ENCODE data around the gene C11orf54.
"Not testable (repeated sequence)": the region's sequence is repeated elsewhere in the genome, so short reads cannot be mapped to it uniquely, and the experiment has no call there.

C11orf54 gene

GRCh38 chr11:93765551-93765950 is 24.1 kb downstream of the C11orf54 start:
- H3K4me3 ChIP-seq (ENCODE audit: low read depth, low read length): no peak overlapping the region
- H3K79me2 ChIP-seq (ENCODE audit: control insufficient read depth, insufficient read depth, low read length, unreplicated experiment): no peaks in the 10 kb centered on the region
- no peaks in the 10 kb centered on the region for H3K4me1 ChIP-seq (ENCODE audit: control insufficient read depth, insufficient read depth, low read length, unreplicated experiment)
- no peaks in the 10 kb centered on the region; the same call in 1 of the 2 replicates for H3K36me3 ChIP-seq (ENCODE audit: insufficient read depth, low read length)
- H3K27me3 ChIP-seq (ENCODE audit: insufficient read depth, low read length): no peaks in the 10 kb centered on the region
- H3K27ac ChIP-seq (ENCODE audit: low read depth, low read length): no peak overlapping the region
- H2AFZ ChIP-seq (ENCODE audit: low read length, unreplicated experiment): no peak overlapping the region

GRCh38 chr11:93766504-93766903 is 25.0 kb downstream of the C11orf54 start:
- H3K36me3 ChIP-seq (ENCODE audit: insufficient read depth, low read length): no peaks in the 10 kb centered on the region
- H3K4me1 ChIP-seq (ENCODE audit: control insufficient read depth, insufficient read depth, low read length, unreplicated experiment): no peaks in the 10 kb centered on the region
- no peak overlapping the region for H2AFZ ChIP-seq (ENCODE audit: low read length, unreplicated experiment)
- no peaks in the 10 kb centered on the region for H3K79me2 ChIP-seq (ENCODE audit: control insufficient read depth, insufficient read depth, low read length, unreplicated experiment)
- H3K27me3 ChIP-seq (ENCODE audit: insufficient read depth, low read length): no peaks in the 10 kb centered on the region
- no peak overlapping the region for H3K27ac ChIP-seq (ENCODE audit: low read depth, low read length)
- H3K4me3 ChIP-seq (ENCODE audit: low read depth, low read length): no peak overlapping the region

- Histone ChIP-seq H3K4me1 (ENCODE audit: control insufficient read depth, insufficient read depth, low read length, unreplicated experiment) (no peaks in the 10 kb centered on the region), H3K27ac (ENCODE audit: low read depth, low read length) (no peak overlapping the region), H3K4me3 (ENCODE audit: low read depth, low read length) (no peak overlapping the region), H3K36me3 (ENCODE audit: insufficient read depth, low read length) (no peaks in the 10 kb centered on the region), H3K27me3 (ENCODE audit: insufficient read depth, low read length) (no peaks in the 10 kb centered on the region), H2AFZ (ENCODE audit: low read length, unreplicated experiment) (no peak overlapping the region), H3K79me2 (ENCODE audit: control insufficient read depth, insufficient read depth, low read length, unreplicated experiment) (no peaks in the 10 kb centered on the region)
Observed at GRCh38 chr11:93767018-93767417, 25.5 kb downstream of the C11orf54 start.

DNA sequence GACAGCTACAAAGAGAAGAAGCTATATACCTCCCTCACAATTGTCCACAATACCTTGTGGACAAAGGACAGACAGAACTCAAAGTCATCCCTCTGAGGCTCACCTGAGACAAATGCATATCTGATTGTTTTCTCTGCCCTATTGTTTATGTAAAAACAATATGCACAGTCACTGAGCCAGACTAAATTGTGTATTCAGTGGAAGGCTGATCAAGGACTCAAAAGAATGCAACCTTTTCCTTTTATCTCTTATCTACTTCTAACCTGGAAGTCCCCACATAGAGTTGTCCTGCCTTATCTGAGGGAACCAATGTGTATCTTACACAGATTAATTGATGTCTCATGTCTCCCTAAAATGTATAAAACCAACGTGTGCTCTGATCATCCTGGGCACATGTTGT is 28.7 kb downstream of the C11orf54 start:
- Histone ChIP-seq H3K79me2 (ENCODE audit: control insufficient read depth, insufficient read depth, low read length, unreplicated experiment) (no peaks in the 10 kb centered on the region), H3K27me3 (ENCODE audit: insufficient read depth, low read length) (no peaks in the 10 kb centered on the region), H3K27ac (ENCODE audit: low read depth, low read length) (no peak overlapping the region), H3K4me1 (ENCODE audit: control insufficient read depth, insufficient read depth, low read length, unreplicated experiment) (no peaks in the 10 kb centered on the region), H2AFZ (ENCODE audit: low read length, unreplicated experiment) (no peak overlapping the region), H3K4me3 (ENCODE audit: low read depth, low read length) (no peak overlapping the region), H3K36me3 (ENCODE audit: insufficient read depth, low read length) (no peaks in the 10 kb centered on the region)

GRCh38 chr11:93772123-93772522 is 30.7 kb downstream of the C11orf54 start:
- H3K4me1 ChIP-seq (ENCODE audit: control insufficient read depth, insufficient read depth, low read length, unreplicated experiment): no peaks in the 10 kb centered on the region
- no peak overlapping the region for H3K27ac ChIP-seq (ENCODE audit: low read depth, low read length)
- H2AFZ ChIP-seq (ENCODE audit: low read length, unreplicated experiment): no peak overlapping the region
- H3K27me3 ChIP-seq (ENCODE audit: insufficient read depth, low read length): no peaks in the 10 kb centered on the region
- H3K4me3 ChIP-seq (ENCODE audit: low read depth, low read length): no peak overlapping the region
- no peaks in the 10 kb centered on the region for H3K79me2 ChIP-seq (ENCODE audit: control insufficient read depth, insufficient read depth, low read length, unreplicated experiment)
- no peaks in the 10 kb centered on the region for H3K36me3 ChIP-seq (ENCODE audit: insufficient read depth, low read length)

DNA sequence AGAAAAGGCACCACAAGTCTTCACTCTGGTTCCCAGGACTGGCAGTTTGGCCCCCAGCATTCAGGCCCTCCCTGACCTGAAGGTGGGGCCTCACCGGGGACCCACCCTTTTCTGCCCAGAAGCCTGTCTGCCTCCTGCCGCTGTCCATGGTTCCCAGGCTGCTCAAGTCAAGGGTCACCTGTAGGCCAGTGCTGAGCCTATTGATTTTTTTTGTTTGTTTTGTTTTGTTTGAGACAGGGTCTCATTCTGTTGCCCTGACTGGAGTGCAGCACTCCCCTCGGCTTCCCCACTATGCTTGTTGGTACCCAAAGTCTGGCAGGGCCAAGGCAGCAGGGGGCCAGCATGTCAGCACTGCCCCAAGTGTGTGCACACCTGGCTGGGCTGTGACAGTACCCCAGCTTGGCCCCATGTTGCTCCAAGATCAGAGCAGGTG is 31.6 kb downstream of the C11orf54 start:
- Histone ChIP-seq H3K79me2 (ENCODE audit: control insufficient read depth, insufficient read depth, low read length, unreplicated experiment) (no peaks in the 10 kb centered on the region), H3K36me3 (ENCODE audit: insufficient read depth, low read length) (no peaks in the 10 kb centered on the region), H3K27me3 (ENCODE audit: insufficient read depth, low read length) (no peaks in the 10 kb centered on the region), H3K27ac (ENCODE audit: low read depth, low read length) (no peak overlapping the region), H3K4me1 (ENCODE audit: control insufficient read depth, insufficient read depth, low read length, unreplicated experiment) (no peaks in the 10 kb centered on the region), H3K4me3 (ENCODE audit: low read depth, low read length) (no peak overlapping the region), H2AFZ (ENCODE audit: low read length, unreplicated experiment) (no peak overlapping the region)

- Histone ChIP-seq H3K4me1 (ENCODE audit: control insufficient read depth, insufficient read depth, low read length, unreplicated experiment) (no peaks in the 10 kb centered on the region), H2AFZ (ENCODE audit: low read length, unreplicated experiment) (no peak overlapping the region), H3K27ac (ENCODE audit: low read depth, low read length) (no peak overlapping the region), H3K36me3 (ENCODE audit: insufficient read depth, low read length) (no peaks in the 10 kb centered on the region), H3K4me3 (ENCODE audit: low read depth, low read length) (no peak overlapping the region), H3K27me3 (ENCODE audit: insufficient read depth, low read length) (no peaks in the 10 kb centered on the region), H3K79me2 (ENCODE audit: control insufficient read depth, insufficient read depth, low read length, unreplicated experiment) (no peaks in the 10 kb centered on the region)
Observed at GRCh38 chr11:93773601-93774200, 32.2 kb downstream of the C11orf54 start.

GRCh38 chr11:93774560-93774959 is 33.1 kb downstream of the C11orf54 start:
- H3K4me1 ChIP-seq (ENCODE audit: control insufficient read depth, insufficient read depth, low read length, unreplicated experiment); H3K27ac ChIP-seq (ENCODE audit: low read depth, low read length); H3K36me3 ChIP-seq (ENCODE audit: insufficient read depth, low read length); H3K79me2 ChIP-seq (ENCODE audit: control insufficient read depth, insufficient read depth, low read length, unreplicated experiment); H3K4me3 ChIP-seq (ENCODE audit: low read depth, low read length); H3K27me3 ChIP-seq (ENCODE audit: insufficient read depth, low read length); H2AFZ ChIP-seq (ENCODE audit: low read length, unreplicated experiment): not testable (repeated sequence)

DNA sequence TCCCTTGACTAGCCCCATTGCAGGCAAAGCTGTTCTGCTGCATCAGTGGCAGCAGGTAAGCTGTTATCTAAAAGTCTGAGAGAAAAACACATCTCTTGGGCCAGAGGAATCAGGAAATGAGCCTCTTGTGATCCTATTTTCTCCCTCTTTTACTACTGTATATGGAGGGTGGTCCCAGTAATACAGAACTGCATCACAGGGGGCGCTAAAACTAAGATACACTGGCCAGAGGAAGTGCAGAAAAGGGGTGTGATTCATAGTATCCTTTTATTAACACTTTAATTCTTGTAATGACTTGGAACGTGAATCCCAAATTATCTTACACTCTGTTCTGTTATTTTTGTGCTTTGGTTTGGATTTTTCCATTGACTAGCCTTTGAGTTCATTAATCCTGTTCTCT is 33.8 kb downstream of the C11orf54 start:
- no peaks in the 10 kb centered on the region for H3K79me2 ChIP-seq (ENCODE audit: control insufficient read depth, insufficient read depth, low read length, unreplicated experiment)
- H3K27me3 ChIP-seq (ENCODE audit: insufficient read depth, low read length): no peaks in the 10 kb centered on the region
- no peak overlapping the region for H2AFZ ChIP-seq (ENCODE audit: low read length, unreplicated experiment)
- H3K4me1 ChIP-seq (ENCODE audit: control insufficient read depth, insufficient read depth, low read length, unreplicated experiment): no peaks in the 10 kb centered on the region
- H3K27ac ChIP-seq (ENCODE audit: low read depth, low read length): no peak overlapping the region
- H3K4me3 ChIP-seq (ENCODE audit: low read depth, low read length): no peak overlapping the region
- H3K36me3 ChIP-seq (ENCODE audit: insufficient read depth, low read length): no peaks in the 10 kb centered on the region; the same call in 1 of the 2 replicates

DNA sequence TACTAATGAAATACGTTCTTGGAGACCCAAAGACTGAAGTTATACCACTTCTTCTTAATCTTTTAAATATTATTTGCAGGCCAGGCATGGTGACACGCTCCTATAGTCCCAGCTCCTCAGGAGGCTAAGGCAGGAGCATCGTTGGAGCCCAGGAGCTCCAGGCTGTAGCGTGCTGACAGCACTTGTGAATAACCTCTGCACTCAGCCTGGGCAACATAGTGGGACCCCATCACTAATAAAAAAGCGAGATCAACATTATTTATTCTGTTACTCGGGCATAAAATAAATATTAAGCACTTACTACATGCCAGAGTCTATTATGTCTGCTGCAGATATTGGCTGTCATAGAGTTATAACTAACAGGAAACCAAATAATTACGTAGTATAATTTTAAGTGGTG is 41.9 kb downstream of the C11orf54 start:
- H3K27ac ChIP-seq (ENCODE audit: low read depth, low read length): no peak overlapping the region
- H3K79me2 ChIP-seq (ENCODE audit: control insufficient read depth, insufficient read depth, low read length, unreplicated experiment): peaks cover 41% of the 10 kb centered on the region
- no peak overlapping the region for H2AFZ ChIP-seq (ENCODE audit: low read length, unreplicated experiment)
- no peaks in the 10 kb centered on the region; the same call in 1 of the 2 replicates for H3K36me3 ChIP-seq (ENCODE audit: insufficient read depth, low read length)
- H3K27me3 ChIP-seq (ENCODE audit: insufficient read depth, low read length): no peaks in the 10 kb centered on the region
- peaks cover 20% of the 10 kb centered on the region for H3K4me1 ChIP-seq (ENCODE audit: control insufficient read depth, insufficient read depth, low read length, unreplicated experiment)
- H3K4me3 ChIP-seq (ENCODE audit: low read depth, low read length): peak overlapping the region; percentile 95

- Histone ChIP-seq H3K27ac (ENCODE audit: low read depth, low read length) (peak overlapping the region; percentile 69), H3K4me3 (ENCODE audit: low read depth, low read length) (peak overlapping the region; percentile 95), H3K27me3 (ENCODE audit: insufficient read depth, low read length) (no peaks in the 10 kb centered on the region), H2AFZ (ENCODE audit: low read length, unreplicated experiment) (peak overlapping the region; percentile 61), H3K4me1 (ENCODE audit: control insufficient read depth, insufficient read depth, low read length, unreplicated experiment) (peaks cover 20% of the 10 kb centered on the region), H3K79me2 (ENCODE audit: control insufficient read depth, insufficient read depth, low read length, unreplicated experiment) (peaks cover 43% of the 10 kb centered on the region), H3K36me3 (ENCODE audit: insufficient read depth, low read length) (no peaks in the 10 kb centered on the region; the same call in none of the 2 replicates)
Observed at GRCh38 chr11:93783765-93784144, 42.3 kb downstream of the C11orf54 start.
